ENCODE results near the gene SPON1. TPM values are rescaled to one million over a fixed set of nuclear protein-coding genes. Genes with fewer than 3 reads are reported as not detected.

The SPON1 gene
- total and polyA plus RNA-seq, 4 donors: 0.72 to 4.9 (median 1.2) TPM

- TF ChIP-seq, protein P1, sequence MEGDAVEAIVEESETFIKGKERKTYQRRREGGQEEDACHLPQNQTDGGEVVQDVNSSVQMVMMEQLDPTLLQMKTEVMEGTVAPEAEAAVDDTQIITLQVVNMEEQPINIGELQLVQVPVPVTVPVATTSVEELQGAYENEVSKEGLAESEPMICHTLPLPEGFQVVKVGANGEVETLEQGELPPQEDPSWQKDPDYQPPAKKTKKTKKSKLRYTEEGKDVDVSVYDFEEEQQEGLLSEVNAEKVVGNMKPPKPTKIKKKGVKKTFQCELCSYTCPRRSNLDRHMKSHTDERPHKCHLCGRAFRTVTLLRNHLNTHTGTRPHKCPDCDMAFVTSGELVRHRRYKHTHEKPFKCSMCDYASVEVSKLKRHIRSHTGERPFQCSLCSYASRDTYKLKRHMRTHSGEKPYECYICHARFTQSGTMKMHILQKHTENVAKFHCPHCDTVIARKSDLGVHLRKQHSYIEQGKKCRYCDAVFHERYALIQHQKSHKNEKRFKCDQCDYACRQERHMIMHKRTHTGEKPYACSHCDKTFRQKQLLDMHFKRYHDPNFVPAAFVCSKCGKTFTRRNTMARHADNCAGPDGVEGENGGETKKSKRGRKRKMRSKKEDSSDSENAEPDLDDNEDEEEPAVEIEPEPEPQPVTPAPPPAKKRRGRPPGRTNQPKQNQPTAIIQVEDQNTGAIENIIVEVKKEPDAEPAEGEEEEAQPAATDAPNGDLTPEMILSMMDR (IDR thresholded peaks at IDR 0.05; ENCODE audit: low read depth, low read length, missing input control): no peak
- TF ChIP-seq RXRA (IDR thresholded peaks at IDR 0.05): no peak
- TF ChIP-seq JUND (IDR thresholded peaks at IDR 0.05): no peak
- TF ChIP-seq RAD21 (IDR thresholded peaks at IDR 0.05): no peak
- TF ChIP-seq SP1 (IDR thresholded peaks at IDR 0.05): no peak
Observed at GRCh38 chr11:13952668-13953067, 9.9 kb upstream of the SPON1 start (continued).

DNA sequence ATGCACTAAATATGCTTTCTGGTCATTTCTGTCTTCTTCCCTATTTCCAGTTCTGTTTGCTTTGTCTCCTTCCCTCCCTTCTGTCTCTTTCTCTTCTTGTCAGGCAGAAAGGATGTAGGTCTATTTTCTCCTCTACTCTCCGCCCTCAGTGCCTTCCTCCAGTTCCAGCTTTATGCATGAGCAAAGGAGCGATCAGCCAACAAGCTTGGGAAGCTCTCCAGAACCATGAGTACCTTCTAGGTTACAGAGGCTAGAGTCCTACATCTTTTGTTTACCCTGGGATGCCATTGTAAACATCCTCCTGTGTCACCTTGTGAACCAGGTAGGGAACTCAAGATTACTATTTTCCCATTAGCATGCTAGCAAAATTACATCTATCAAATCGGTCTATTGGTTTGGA is 7.9 kb upstream of the SPON1 start:
- WGBS: 71% methylated on average over 3 of the region's 3 CpGs

DNA sequence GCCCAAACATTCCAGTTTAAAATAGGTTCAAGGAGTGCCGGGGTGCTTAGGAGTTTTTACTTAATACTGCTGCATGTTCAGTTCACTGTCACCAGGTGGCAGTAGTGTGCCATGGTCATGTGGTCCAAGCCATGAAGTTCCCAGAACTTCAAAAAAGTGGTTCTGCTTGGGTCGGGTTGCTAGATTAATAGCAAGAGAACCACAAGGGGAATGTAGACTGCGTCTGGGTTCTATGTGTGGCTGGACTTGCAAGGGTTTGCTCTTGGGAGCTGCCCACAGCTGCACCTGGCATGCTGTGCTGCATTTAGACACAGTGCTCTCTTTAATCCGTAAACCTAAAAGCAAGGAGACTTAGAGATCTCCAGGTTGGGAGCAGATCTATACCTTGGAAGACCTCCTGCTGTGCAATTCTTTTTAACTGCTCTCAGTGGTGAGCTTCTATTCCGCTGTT is 6.5 kb upstream of the SPON1 start:
- H3K4me1 ChIP-seq (ENCODE audit: control insufficient read depth in 4 of 4, insufficient read depth in 4 of 4, low read length in 3 of 4): no peaks in the 10 kb centered on the region
- no peak overlapping the region for H3K9ac ChIP-seq (ENCODE audit: low read depth in 1 of 2, low read length in 2 of 2)
- peaks cover 0 to 15% (median 5%) of the 10 kb centered on the region in 4 donors for H3K27me3 ChIP-seq (ENCODE audit: control insufficient read depth in 4 of 4, insufficient read depth in 4 of 4, low read length in 3 of 4)
- no peaks in the 10 kb centered on the region for H3K9me3 ChIP-seq (ENCODE audit: control insufficient read depth in 4 of 4, low read length in 3 of 4)
- WGBS: 37% methylated on average over 5 of the region's 5 CpGs
- TF ChIP-seq, protein P2, sequence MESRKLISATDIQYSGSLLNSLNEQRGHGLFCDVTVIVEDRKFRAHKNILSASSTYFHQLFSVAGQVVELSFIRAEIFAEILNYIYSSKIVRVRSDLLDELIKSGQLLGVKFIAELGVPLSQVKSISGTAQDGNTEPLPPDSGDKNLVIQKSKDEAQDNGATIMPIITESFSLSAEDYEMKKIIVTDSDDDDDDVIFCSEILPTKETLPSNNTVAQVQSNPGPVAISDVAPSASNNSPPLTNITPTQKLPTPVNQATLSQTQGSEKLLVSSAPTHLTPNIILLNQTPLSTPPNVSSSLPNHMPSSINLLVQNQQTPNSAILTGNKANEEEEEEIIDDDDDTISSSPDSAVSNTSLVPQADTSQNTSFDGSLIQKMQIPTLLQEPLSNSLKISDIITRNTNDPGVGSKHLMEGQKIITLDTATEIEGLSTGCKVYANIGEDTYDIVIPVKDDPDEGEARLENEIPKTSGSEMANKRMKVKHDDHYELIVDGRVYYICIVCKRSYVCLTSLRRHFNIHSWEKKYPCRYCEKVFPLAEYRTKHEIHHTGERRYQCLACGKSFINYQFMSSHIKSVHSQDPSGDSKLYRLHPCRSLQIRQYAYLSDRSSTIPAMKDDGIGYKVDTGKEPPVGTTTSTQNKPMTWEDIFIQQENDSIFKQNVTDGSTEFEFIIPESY (IDR thresholded peaks at IDR 0.05): no peak
- TF ChIP-seq, protein P1 (IDR thresholded peaks at IDR 0.05; ENCODE audit: low read depth, low read length, missing input control): peak; percentile 89
- TF ChIP-seq RAD21 (IDR thresholded peaks at IDR 0.05): peak; percentile 95
- TF ChIP-seq FOXA1 (IDR thresholded peaks at IDR 0.05): no peak
- TF ChIP-seq SP1 (IDR thresholded peaks at IDR 0.05): no peak
- H3K36me3 ChIP-seq (ENCODE audit: control insufficient read depth in 4 of 4, insufficient read depth in 3 of 4, low read depth in 1 of 4, low read length in 3 of 4): no peaks in the 10 kb centered on the region
- DNase-seq (ENCODE audit: low spot score): peak; percentile 49
- H3K4me3 ChIP-seq (ENCODE audit: low read depth in 1 of 3, low read length in 3 of 3): no peak overlapping the region
- no peak overlapping the region for H3K27ac ChIP-seq (ENCODE audit: low read depth in 1 of 2, low read length in 2 of 2)

More for the DNA sequence above, 7.9 kb upstream of the SPON1 start:
- no peak overlapping the region for H3K9ac ChIP-seq (ENCODE audit: low read depth in 1 of 2, low read length in 2 of 2)
- no peaks in the 10 kb centered on the region for H3K4me1 ChIP-seq (ENCODE audit: control insufficient read depth in 4 of 4, insufficient read depth in 4 of 4, low read length in 3 of 4)
- H3K27ac ChIP-seq (ENCODE audit: low read depth in 1 of 2, low read length in 2 of 2): no peak overlapping the region
- H3K9me3 ChIP-seq (ENCODE audit: control insufficient read depth in 4 of 4, low read length in 3 of 4): no peaks in the 10 kb centered on the region
- H3K4me3 ChIP-seq (ENCODE audit: low read depth in 1 of 3, low read length in 3 of 3): no peak overlapping the region
- TF ChIP-seq RAD21 (IDR thresholded peaks at IDR 0.05) (no peak), FOXA2 (IDR thresholded peaks at IDR 0.05) (no peak), GABPA (IDR thresholded peaks at IDR 0.05 in 1 of 2, conservative IDR thresholded peaks at IDR 0.05 in 1 of 2) (no peak)
- TF ChIP-seq, protein P2 (IDR thresholded peaks at IDR 0.05): no peak
- no peaks in the 10 kb centered on the region for H3K36me3 ChIP-seq (ENCODE audit: control insufficient read depth in 4 of 4, insufficient read depth in 3 of 4, low read depth in 1 of 4, low read length in 3 of 4)
- DNase-seq (ENCODE audit: low spot score): no peak
- peaks cover 0 to 16% (median 3%) of the 10 kb centered on the region in 4 donors for H3K27me3 ChIP-seq (ENCODE audit: control insufficient read depth in 4 of 4, insufficient read depth in 4 of 4, low read length in 3 of 4)
